Esophagus squamous epithelium (tissue), 4 donors: ENCODE data around the gene CACNA2D3.

Experiments
- POLR2A ChIP-seq, 4 donors: fragments of 450-650 bp; IDR thresholded peaks; one replicate each; pipeline ENCODE4 v1.6.1; 2017; ENCODE audit warnings: antibody characterized with exemption in 4 of 4, mild to moderate bottlenecking in 4 of 4, moderate library complexity in 3 of 4
- TF ChIP-seq, protein P1 (sequence below), 6 experiments: fragments of 450-650 bp in 4 of 6; fragments of 200-600 bp in 2 of 6; sonication (generic) in 2 of 6; IDR thresholded peaks; one replicate each; pipeline ENCODE4 v1.5.1; 2016 to 2019; ENCODE audit warnings: antibody characterized with exemption in 6 of 6, mild to moderate bottlenecking in 4 of 6, moderate library complexity in 4 of 6

DNA sequence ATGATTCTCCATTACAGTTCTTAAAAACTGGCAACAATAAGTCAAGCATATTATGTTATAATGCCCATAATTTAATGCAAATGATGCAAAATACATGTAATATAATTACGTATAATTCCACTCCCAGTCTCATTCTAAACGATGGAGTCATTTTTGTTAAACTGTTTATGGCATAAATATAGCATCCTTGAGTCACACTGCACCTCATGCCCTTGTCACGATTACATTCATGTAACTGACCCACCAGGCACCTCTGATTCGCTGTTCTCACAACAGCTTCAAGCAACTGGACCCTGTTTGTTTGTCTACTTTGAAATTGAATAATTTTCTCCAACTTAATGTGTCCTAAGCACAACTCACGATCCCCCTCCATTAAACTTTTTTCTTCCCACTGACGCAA is 953.5 kb downstream of the CACNA2D3 start:
- TF ChIP-seq, protein P1, sequence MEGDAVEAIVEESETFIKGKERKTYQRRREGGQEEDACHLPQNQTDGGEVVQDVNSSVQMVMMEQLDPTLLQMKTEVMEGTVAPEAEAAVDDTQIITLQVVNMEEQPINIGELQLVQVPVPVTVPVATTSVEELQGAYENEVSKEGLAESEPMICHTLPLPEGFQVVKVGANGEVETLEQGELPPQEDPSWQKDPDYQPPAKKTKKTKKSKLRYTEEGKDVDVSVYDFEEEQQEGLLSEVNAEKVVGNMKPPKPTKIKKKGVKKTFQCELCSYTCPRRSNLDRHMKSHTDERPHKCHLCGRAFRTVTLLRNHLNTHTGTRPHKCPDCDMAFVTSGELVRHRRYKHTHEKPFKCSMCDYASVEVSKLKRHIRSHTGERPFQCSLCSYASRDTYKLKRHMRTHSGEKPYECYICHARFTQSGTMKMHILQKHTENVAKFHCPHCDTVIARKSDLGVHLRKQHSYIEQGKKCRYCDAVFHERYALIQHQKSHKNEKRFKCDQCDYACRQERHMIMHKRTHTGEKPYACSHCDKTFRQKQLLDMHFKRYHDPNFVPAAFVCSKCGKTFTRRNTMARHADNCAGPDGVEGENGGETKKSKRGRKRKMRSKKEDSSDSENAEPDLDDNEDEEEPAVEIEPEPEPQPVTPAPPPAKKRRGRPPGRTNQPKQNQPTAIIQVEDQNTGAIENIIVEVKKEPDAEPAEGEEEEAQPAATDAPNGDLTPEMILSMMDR (IDR thresholded peaks at IDR 0.05): no peak
- no peak for TF ChIP-seq POLR2A (IDR thresholded peaks at IDR 0.05)
